ENCODE results near the gene TBX3.

TBX3 gene

GRCh38 chr12:114682785-114683708 lies 928 bp downstream of the TBX3 start:
- no peak for DNase-seq (ENCODE audit: low read depth)

- no peak for DNase-seq (ENCODE audit: low read depth)
Observed at GRCh38 chr12:114682106-114682784, 1.7 kb downstream of the TBX3 start.

- DNase-seq (ENCODE audit: low read depth) = no peak
Observed at GRCh38 chr12:114681116-114681871, 2.7 kb downstream of the TBX3 start.

- DNase-seq (ENCODE audit: low read depth) = no peak
Observed at GRCh38 chr12:114680604-114681069, 3.3 kb downstream of the TBX3 start.

GRCh38 chr12:114679942-114680341 lies 4.0 kb downstream of the TBX3 start:
- no peak for DNase-seq (ENCODE audit: low read depth)

- DNase-seq (ENCODE audit: low read depth) = no peak
Observed at GRCh38 chr12:114679452-114679875, 4.5 kb downstream of the TBX3 start.

- no peak for DNase-seq (ENCODE audit: low read depth)
Observed at GRCh38 chr12:114678718-114679117, 5.3 kb downstream of the TBX3 start.

- DNase-seq (ENCODE audit: low read depth) = no peak
Observed at GRCh38 chr12:114678028-114678427, 5.9 kb downstream of the TBX3 start.

- no peak for DNase-seq (ENCODE audit: low read depth)
Observed at GRCh38 chr12:114676142-114676741, 7.7 kb downstream of the TBX3 start.

GRCh38 chr12:114674251-114675047 lies 9.5 kb downstream of the TBX3 start:
- no peak for DNase-seq (ENCODE audit: low read depth)

- DNase-seq (ENCODE audit: low read depth) = no peak
Observed at GRCh38 chr12:114673901-114674250, 10.1 kb downstream of the TBX3 start.

GRCh38 chr12:114673169-114673833 lies 10.7 kb downstream of the TBX3 start:
- DNase-seq (ENCODE audit: low read depth) = no peak

- no peak for DNase-seq (ENCODE audit: low read depth)
Observed at GRCh38 chr12:114672817-114673168, 11.2 kb downstream of the TBX3 start.

GRCh38 chr12:114671443-114672411 lies 12.2 kb downstream of the TBX3 start:
- no peak for DNase-seq (ENCODE audit: low read depth)

- DNase-seq (ENCODE audit: low read depth) = no peak
Observed at GRCh38 chr12:114671066-114671442, 12.9 kb downstream of the TBX3 start.

- DNase-seq (ENCODE audit: low read depth) = no peak
Observed at GRCh38 chr12:114670291-114670980, 13.5 kb downstream of the TBX3 start.

- no peak for DNase-seq (ENCODE audit: low read depth)
Observed at GRCh38 chr12:114669401-114670290, 14.3 kb downstream of the TBX3 start.

GRCh38 chr12:114668886-114669288 lies 15.1 kb downstream of the TBX3 start:
- DNase-seq (ENCODE audit: low read depth) = no peak

All from activated T-helper 1 cell treated with Interleukin-2 at 50 U/mL for 16 hours (primary cell).